ENCODE data around the gene CCL8. TPM values are rescaled to one million over a fixed set of nuclear protein-coding genes. Genes with fewer than 3 reads are reported as not detected.

The CCL8 gene
- total and polyA plus RNA-seq, 2 experiments from 2014 or later = 1.6 TPM; not detected in 1

DNA sequence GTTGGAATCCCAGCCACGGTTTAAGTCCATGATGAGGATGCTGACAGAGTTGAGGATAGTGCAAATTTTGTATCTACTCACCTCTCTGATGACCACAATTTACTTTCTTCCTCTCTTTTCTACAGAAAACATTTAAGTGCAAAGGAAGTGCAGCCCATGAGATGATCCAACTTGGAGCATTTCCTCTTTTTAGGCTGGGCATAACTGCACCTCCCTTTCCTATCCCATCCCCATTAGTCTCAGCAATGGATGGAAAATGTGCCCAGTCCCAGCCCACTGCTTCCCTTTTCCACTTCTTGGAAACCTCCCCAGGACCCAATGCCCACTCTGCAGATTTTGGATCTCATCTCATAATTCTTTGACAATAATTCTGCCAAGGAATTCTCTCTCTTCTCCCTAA, 16.6 kb upstream of the CCL8 start:
- no peak overlapping the region for H3K4me3 ChIP-seq
- 92% methylated on average over 1 of the region's 1 CpG for WGBS (ENCODE audit: low lambda C conversion rate, missing lambda C conversion rate)

DNA sequence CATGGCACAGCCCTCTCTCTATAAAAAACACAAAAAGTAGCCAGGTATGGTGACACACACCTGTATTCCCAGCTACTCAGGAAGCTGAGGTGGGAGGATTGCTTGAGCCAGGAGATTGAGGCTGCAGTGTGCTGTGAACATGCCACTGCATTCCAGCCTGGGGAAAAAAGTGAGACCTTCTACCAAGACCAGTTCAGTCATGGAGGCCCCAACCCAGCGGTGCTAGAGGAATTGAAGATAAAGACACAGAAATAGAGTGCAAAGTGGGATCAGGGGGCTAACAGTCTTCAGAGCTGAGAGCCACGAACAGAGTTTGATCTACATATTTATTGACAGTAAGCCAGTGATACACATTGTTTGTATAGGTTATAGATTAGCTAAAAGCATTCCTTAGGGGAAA, 15.6 kb upstream of the CCL8 start:
- WGBS (ENCODE audit: low lambda C conversion rate, missing lambda C conversion rate) = 70% methylated on average over 2 of the region's 2 CpGs

More for the DNA sequence above, 16.6 kb upstream of the CCL8 start:
- H3K27me3 ChIP-seq = no peaks in the 10 kb centered on the region
- H3K4me1 ChIP-seq (ENCODE audit: insufficient read depth) = no peaks in the 10 kb centered on the region
- H3K4me2 ChIP-seq = no peak overlapping the region
- no peaks in the 10 kb centered on the region for H3K79me2 ChIP-seq
- H3K36me3 ChIP-seq (replicated peaks; ENCODE audit: insufficient read depth, low read depth) = no peaks in the 10 kb centered on the region
- H4K20me1 ChIP-seq (ENCODE audit: insufficient read depth, poor library complexity, severe bottlenecking) = no peaks in the 10 kb centered on the region
- DNase-seq (ENCODE audit: low spot score) = no peak
- H2AFZ ChIP-seq = no peak overlapping the region
- H3K9me2 ChIP-seq (replicated peaks; ENCODE audit: insufficient read depth) = no peaks in the 10 kb centered on the region
- H3K9me3 ChIP-seq (ENCODE audit: low read depth) = no peaks in the 10 kb centered on the region
- TF ChIP-seq EZH2phosphoT487 (IDR thresholded peaks at IDR 0.05; ENCODE audit: low read depth, severe bottlenecking, unreplicated experiment) (no peak), EZH2 (IDR thresholded peaks at IDR 0.05; ENCODE audit: borderline replicate concordance) (no peak)
- TF ChIP-seq, protein P1, sequence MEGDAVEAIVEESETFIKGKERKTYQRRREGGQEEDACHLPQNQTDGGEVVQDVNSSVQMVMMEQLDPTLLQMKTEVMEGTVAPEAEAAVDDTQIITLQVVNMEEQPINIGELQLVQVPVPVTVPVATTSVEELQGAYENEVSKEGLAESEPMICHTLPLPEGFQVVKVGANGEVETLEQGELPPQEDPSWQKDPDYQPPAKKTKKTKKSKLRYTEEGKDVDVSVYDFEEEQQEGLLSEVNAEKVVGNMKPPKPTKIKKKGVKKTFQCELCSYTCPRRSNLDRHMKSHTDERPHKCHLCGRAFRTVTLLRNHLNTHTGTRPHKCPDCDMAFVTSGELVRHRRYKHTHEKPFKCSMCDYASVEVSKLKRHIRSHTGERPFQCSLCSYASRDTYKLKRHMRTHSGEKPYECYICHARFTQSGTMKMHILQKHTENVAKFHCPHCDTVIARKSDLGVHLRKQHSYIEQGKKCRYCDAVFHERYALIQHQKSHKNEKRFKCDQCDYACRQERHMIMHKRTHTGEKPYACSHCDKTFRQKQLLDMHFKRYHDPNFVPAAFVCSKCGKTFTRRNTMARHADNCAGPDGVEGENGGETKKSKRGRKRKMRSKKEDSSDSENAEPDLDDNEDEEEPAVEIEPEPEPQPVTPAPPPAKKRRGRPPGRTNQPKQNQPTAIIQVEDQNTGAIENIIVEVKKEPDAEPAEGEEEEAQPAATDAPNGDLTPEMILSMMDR (IDR thresholded peaks at IDR 0.05; ENCODE audit: poor library complexity) = no peak
- no peak overlapping the region for H3K27ac ChIP-seq

DNA sequence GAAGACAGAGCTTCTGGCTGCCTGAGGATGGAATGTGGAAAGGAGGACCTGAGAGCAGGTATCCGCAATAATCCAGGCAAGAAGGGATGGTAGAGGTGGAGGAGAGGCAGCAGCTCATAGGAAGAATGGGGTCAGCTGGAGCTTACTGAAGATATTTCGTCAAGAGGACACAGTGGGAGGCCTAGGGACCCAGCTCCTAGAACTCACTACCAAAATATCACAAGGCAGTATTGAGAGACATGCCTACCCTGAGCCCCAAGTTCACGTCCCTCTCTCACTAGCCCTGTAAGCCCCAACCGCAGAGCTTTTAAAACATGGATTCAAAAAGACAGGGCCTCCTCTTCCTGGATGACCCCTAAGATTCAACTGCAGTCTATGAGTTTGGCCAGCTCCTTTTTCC, 14.2 kb upstream of the CCL8 start:
- Histone ChIP-seq H3K27me3 (no peaks in the 10 kb centered on the region), H3K4me1 (ENCODE audit: insufficient read depth) (no peaks in the 10 kb centered on the region), H3K9me3 (ENCODE audit: low read depth) (no peaks in the 10 kb centered on the region), H2AFZ (no peak overlapping the region), H4K20me1 (ENCODE audit: insufficient read depth, poor library complexity, severe bottlenecking) (no peaks in the 10 kb centered on the region), H3K9me2 (replicated peaks; ENCODE audit: insufficient read depth) (no peaks in the 10 kb centered on the region), H3K27ac (no peak overlapping the region), H3K79me2 (no peaks in the 10 kb centered on the region), H3K4me3 (no peak overlapping the region), H3K4me2 (no peak overlapping the region), H3K36me3 (replicated peaks; ENCODE audit: insufficient read depth, low read depth) (no peaks in the 10 kb centered on the region)
- no peak for DNase-seq (ENCODE audit: low spot score)
- no peak for TF ChIP-seq EZH2 (IDR thresholded peaks at IDR 0.05; ENCODE audit: borderline replicate concordance)
- TF ChIP-seq EZH2phosphoT487 (IDR thresholded peaks at IDR 0.05; ENCODE audit: low read depth, severe bottlenecking, unreplicated experiment) = no peak
- TF ChIP-seq, protein P1 (IDR thresholded peaks at IDR 0.05; ENCODE audit: poor library complexity) = no peak
- 84% methylated on average over 4 of the region's 4 CpGs for WGBS (ENCODE audit: low lambda C conversion rate, missing lambda C conversion rate)

More for the DNA sequence above, 15.6 kb upstream of the CCL8 start:
- Histone ChIP-seq H3K4me3 (no peak overlapping the region), H3K27ac (no peak overlapping the region), H3K4me2 (no peak overlapping the region), H3K9me2 (replicated peaks; ENCODE audit: insufficient read depth) (no peaks in the 10 kb centered on the region), H3K4me1 (ENCODE audit: insufficient read depth) (no peaks in the 10 kb centered on the region), H3K27me3 (no peaks in the 10 kb centered on the region), H4K20me1 (ENCODE audit: insufficient read depth, poor library complexity, severe bottlenecking) (no peaks in the 10 kb centered on the region), H3K36me3 (replicated peaks; ENCODE audit: insufficient read depth, low read depth) (no peaks in the 10 kb centered on the region), H2AFZ (no peak overlapping the region), H3K79me2 (no peaks in the 10 kb centered on the region), H3K9me3 (ENCODE audit: low read depth) (no peaks in the 10 kb centered on the region)
- TF ChIP-seq, protein P1 (IDR thresholded peaks at IDR 0.05; ENCODE audit: poor library complexity) = no peak
- no peak for TF ChIP-seq EZH2 (IDR thresholded peaks at IDR 0.05; ENCODE audit: borderline replicate concordance)
- no peak for TF ChIP-seq EZH2phosphoT487 (IDR thresholded peaks at IDR 0.05; ENCODE audit: low read depth, severe bottlenecking, unreplicated experiment)
- no peak for DNase-seq (ENCODE audit: low spot score)

DNA sequence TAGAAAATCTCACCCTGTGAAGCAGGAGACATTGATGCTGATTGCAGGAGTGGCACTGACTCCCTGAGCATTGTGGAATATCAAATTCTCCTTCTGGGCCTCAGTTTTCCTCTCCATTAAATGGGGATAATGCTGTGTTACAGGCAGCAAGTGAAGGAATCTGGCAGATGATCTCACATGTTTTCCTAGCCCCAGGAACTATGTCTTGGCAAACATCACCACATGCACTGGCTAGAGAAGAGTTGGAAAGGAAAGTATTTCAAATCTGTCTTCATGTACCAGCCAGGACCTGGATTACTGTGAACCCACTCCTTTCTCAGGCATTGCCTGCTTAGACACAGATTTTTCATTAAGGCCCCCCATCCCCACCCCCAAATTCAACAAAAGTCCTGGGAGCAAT, 13.6 kb upstream of the CCL8 start:
- TF ChIP-seq EZH2phosphoT487 (IDR thresholded peaks at IDR 0.05; ENCODE audit: low read depth, severe bottlenecking, unreplicated experiment) (no peak), EZH2 (IDR thresholded peaks at IDR 0.05; ENCODE audit: borderline replicate concordance) (no peak)
- TF ChIP-seq, protein P1 (IDR thresholded peaks at IDR 0.05; ENCODE audit: poor library complexity) = no peak
- Histone ChIP-seq H2AFZ (no peak overlapping the region), H3K79me2 (no peaks in the 10 kb centered on the region), H3K9me2 (replicated peaks; ENCODE audit: insufficient read depth) (no peaks in the 10 kb centered on the region), H3K36me3 (replicated peaks; ENCODE audit: insufficient read depth, low read depth) (no peaks in the 10 kb centered on the region), H3K4me1 (ENCODE audit: insufficient read depth) (no peaks in the 10 kb centered on the region), H4K20me1 (ENCODE audit: insufficient read depth, poor library complexity, severe bottlenecking) (no peaks in the 10 kb centered on the region), H3K4me3 (no peak overlapping the region), H3K9me3 (ENCODE audit: low read depth) (no peaks in the 10 kb centered on the region), H3K27ac (no peak overlapping the region), H3K4me2 (no peak overlapping the region), H3K27me3 (no peaks in the 10 kb centered on the region)
- DNase-seq (ENCODE audit: low spot score) = no peak

All from hepatocyte (in vitro differentiated cells).